B cell (primary cell): ENCODE results near the gene MATN1.

Experiments used
- CTCF ChIP-seq: fragments of 200-600 bp; IDR thresholded peaks from one replicate; pipeline ENCODE4 v1.8.0; 2022; ENCODE audit warnings: antibody characterized with exemption, mild to moderate bottlenecking
- EZH2 ChIP-seq: IDR thresholded peaks from 2 replicates; pipeline ENCODE4 v1.6.1; 2012; ENCODE audit warnings: borderline replicate concordance, low read depth, mild to moderate bottlenecking, moderate library complexity, low read length; ENCODE audit not compliant: insufficient read depth, poor library complexity, severe bottlenecking

GRCh38 chr1:30662291-30662840 lies 61.0 kb downstream of the MATN1 start:
- TF ChIP-seq CTCF, result no peak
- TF ChIP-seq EZH2, result no peak
